Vagina (tissue), 2 donors: ENCODE data around the gene EWSR1.

Experiments used
- CTCF ChIP-seq, 3 experiments: fragments of 450-650 bp in 2 of 3; fragments of 200-600 bp in 1 of 3; sonication (generic) in 1 of 3; IDR thresholded peaks; one replicate each; pipeline ENCODE4 v1.5.1; 2017 to 2019; ENCODE audit warnings: antibody characterized with exemption in 3 of 3, mild to moderate bottlenecking in 2 of 3, moderate library complexity in 2 of 3
- POLR2A ChIP-seq, 2 donors: fragments of 450-650 bp; IDR thresholded peaks; one replicate each; pipeline ENCODE4 v1.6.1; 2017; ENCODE audit warnings: antibody characterized with exemption in 2 of 2, mild to moderate bottlenecking in 2 of 2, moderate library complexity in 2 of 2

GRCh38 chr22:29272624-29273023 lies 4.6 kb downstream of the EWSR1 start:
- TF ChIP-seq POLR2A (IDR thresholded peaks at IDR 0.05) (no peak), CTCF (IDR thresholded peaks at IDR 0.05) (no peak)
